ENCODE data around the gene NMNAT3. TPM values are rescaled to one million over a fixed set of nuclear protein-coding genes. Genes with fewer than 3 reads are reported as not detected.

NMNAT3 gene
- 1 to 10 TPM; 4.5 to 10.0 (median 8.1) TPM for polyA plus RNA-seq (ENCODE audit: insufficient read length in 4 of 4)

DNA sequence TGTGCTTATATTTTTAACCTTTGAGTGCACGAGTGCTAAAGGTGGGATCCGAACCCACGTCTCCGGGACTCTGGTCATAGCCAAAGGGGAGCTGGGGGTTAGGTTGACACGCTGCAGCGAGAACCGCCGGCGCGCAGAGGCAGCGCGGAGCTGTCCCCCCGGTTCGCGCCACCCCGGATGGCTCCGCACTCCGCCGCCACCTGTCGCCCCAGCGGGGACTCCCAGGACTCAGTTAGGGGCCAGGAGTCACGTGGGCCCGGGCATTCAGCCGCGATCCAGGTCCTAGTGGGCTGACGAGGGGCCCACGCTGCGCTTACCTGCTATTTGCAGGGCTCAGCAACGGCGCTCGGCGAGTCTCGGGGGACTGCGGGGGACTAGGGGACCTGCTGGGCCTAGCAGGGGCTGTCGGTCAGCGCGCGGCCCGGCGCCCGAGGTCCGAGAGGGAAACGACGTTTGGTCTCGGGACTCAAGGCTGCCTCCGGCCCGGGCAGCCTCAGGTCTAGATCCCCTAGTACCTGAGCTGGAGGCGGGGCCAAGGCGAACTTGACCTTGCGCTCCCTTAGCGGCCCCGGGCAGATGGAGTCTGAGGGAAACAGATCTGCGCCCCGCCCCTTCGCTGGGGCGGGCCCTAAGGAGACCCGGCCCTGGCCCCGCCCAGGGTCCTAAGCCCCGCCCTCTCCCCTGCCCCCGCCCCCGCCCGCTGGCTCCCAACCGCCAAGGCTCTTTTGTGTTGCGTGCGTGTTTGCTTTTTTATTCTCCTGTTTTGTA is at the start of gene NMNAT3:
Gene NMNAT3, minus strand, starts transcription at position 585 of the 768 bp plus-strand sequence. CDS start 50,248 bp downstream, outside the sequence.
- peak; percentile 59 to 86 (median 72) for DNase-seq (ENCODE audit: low read depth in 4 of 4, low spot score in 3 of 4)

DNA sequence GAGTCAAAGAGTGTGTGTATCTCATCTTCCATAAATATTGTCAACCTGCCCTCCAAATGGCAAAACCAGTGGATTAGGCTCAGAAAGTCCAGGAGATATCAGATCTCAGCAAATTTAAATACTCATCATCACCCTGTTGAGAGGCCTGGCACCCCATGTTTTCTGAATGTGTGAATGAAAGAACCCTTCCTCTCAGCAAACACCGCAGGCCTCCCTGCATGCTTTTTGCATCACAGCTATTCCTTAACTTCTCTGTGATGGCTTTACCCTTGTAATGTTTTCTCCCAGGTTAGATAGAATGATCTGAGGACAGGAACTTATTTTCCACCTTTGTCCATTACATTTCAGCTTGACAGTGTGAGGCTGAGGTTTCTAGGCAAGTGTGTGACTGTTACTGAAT is 43.6 kb upstream of the NMNAT3 start:
- no peak for DNase-seq (ENCODE audit: low read depth in 4 of 4, low spot score in 3 of 4)

DNA sequence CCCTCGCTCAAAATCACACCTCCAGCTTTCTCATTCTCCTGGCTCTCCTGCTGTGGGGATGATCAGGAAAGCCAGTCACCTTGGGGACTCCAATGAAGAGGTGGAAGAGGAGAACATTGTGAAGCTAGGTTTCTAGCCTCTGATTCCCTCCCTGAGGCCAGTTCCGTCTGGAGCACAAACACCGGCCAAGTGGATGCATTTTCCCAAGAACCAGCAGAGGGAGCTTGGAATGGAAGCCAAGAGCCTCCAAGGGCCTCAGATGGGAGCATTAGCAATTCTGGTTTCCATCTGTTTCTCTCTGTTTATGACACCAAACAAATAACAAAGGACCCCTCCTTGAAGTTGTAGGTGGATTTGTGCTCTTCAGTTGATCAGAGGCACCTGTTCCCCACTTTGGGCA is 40.6 kb upstream of the NMNAT3 start:
- DNase-seq (ENCODE audit: low read depth in 4 of 4, low spot score in 3 of 4): peak in 2 of 4 donors; percentile 6 to 16

DNA sequence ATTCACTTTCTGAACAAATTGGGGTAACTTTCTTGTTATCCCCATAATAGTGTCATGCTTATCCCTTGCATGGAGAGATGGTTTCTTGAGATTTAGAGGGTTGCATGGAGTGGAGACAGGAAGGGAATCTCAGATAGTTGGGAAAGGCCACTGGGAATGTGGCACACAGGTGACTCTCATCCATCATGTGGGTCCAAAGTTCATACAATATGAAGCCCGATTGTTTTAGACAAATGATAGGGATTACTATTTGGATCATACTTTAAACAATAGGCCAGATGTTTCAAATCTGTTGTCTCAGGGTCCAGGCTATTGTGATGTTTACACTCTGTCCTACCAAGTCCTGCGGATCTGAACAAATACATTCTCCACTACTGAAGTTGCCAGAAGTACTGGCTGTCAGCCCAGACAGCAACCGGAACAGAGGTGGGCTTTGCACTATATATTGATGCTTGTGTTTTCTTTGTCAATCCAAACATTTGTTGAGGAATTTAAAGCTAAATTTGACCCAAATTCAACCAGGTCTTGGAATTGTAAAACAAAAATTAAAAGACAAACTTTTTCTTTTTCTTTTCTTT is 39.2 kb upstream of the NMNAT3 start:
- DNase-seq (ENCODE audit: low read depth in 4 of 4, low spot score in 3 of 4): no peak

DNA sequence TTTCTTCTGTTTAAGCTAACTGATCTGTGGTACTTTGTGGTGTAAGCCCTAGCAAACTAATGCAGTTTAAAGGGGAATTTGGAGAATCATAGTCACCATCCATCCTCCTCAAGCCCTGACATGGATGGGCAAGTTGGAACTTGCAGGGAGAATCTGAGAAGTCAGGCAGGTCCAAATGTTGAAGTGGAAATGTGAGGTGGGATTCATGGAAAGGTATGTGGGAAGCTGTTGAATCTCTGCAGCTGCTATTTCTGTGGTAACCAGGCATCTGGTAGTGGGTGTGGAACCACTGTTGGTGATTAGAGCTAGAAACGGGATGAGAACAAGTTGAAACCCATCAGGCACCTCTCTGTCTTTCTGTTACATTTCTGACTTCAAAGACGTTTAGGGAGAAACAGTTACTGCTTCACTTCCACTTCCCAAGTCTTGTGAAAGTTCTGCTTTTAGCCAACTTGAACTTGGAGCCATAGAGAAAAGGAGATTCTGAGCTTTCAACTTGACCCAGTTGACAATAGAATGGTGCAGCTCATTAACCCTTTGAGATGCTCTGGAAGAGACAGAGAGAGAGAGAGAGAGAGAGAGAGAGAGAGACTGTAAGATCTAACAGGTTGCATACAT is 38.1 kb upstream of the NMNAT3 start:
- no peak for DNase-seq (ENCODE audit: low read depth in 4 of 4, low spot score in 3 of 4)

DNA sequence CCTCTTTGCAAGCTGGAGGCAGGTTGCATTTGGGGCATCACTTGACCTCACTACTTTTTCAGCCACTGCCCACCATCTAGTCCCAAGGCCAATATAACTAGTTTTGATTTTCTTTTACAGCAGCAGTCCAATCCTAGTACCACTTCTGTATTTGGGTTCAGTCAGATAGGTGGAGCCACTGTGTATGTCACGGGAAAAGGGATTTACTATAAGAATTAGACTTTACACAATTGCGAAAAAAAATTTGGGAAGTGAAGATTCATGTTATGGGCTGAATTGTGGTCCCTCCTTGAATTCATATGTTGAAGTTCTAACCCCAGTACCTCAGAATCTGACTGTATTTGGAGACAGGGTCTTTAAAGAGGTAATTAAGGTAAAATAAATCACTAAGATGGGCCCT is 37.4 kb upstream of the NMNAT3 start:
- no peak for DNase-seq (ENCODE audit: low read depth in 4 of 4, low spot score in 3 of 4)

DNA sequence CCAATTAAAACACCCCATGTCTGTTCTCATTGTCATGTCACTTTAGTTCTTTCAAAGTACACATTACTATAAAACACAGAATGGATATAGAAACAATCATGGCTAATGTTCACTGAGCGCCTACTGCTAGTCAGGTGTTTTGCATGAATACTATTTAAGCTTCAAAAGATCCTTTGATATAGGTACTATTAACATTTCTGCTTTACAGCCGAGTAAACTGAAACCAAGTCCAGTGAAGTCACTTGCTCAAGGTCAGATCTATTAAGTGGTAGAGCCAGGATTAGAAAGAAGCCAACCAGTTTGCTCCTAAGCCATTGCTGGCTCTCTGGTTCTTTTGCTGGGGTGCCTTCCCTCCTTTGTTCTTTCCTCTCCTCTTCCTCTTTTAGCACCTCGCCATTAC is 32.4 kb upstream of the NMNAT3 start:
- DNase-seq (ENCODE audit: low read depth in 4 of 4, low spot score in 3 of 4): no peak

DNA sequence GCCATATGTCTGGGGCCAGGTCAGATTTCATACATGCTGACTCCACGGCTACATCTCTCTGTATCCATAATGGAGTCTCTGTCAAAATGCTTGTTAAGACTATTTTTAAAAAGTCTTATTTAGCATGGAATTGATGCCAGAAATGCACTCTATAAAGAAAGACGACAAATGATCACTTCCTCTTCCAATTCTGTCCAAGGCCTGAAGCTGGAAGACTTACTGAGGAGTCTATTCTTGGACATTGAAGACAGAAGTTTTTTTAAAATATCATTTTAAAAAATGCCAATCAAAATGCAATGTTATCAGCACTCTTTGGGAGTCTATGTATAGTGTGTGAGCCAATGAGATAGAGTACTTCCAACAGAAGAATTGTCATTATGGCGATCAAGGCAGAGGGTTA is 27.9 kb upstream of the NMNAT3 start:
- no peak for DNase-seq (ENCODE audit: low read depth in 4 of 4, low spot score in 3 of 4)

DNA sequence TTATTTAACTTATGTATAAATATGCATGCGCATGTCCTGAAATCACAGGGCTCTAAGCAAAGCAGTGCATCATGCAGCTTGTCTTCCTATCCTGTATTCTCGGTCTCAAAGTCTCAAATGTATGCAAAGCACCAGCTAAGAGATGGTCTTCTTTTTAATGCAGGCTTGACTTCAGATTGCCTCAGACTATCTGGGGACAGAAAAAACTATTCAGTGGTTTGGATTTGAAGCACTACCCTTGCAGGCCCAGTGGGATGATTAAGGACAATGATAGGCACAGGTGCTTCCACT is 18.5 kb upstream of the NMNAT3 start:
- DNase-seq (ENCODE audit: low read depth in 4 of 4, low spot score in 3 of 4): no peak

DNA sequence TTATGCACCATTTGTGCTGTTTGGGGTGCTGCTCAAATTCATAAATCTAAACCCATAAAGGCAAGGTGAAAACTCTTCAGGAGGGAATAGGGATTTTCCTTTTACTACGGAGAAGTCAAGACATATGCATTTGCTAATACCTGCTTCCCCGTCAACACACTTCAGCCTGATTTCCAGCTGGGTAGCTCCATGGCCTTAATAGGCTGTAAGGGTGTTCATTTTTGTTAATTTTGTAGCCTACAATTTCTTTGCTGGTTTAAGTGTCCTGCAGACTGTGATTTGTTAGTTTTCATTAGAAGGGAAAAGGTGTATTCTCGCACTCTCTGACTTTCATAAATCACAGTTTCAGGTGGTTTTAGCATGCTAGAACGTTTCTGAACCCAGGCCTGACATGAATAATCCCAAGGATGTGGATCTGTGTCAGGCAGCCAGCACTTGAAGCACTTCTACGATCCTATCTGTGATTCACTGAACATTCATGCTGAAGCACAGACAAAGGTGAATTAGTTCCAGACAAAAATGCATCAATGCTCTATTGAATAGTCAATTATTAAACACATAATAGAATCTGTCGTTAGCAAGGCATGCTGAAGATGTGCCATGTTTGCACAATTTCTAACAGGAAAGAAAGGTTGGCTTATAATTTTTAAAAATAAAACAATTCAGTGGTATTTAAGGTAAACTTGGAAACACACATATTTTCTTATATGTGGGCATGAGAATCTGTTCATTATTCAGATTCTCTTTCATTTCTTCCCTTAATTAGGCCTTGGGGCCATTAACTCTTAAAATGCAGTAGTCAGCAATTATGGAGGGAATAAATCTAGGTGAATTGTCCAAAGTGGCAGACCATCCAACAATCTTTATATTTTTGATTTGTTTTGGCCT is 17.9 kb upstream of the NMNAT3 start:
- DNase-seq (ENCODE audit: low read depth in 4 of 4, low spot score in 3 of 4): no peak

DNA sequence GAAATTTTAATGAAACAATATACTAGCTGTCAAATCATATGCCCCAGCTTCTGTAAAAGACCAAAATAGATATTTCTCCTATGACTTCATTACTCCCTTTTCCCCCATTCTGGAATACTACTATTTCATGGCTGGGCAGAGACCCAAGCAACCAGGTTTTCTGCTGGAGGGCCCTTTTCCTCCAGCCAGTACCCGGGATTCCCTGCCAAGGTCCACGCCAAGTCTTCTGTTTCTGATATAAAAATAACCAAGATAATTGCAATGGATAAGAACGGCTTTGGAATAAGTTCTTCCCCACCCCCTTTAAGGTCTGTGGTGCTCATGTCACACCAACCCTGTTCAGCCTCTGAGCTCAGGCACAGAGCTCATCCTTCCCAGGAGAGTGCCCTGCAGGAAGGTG is 17.2 kb upstream of the NMNAT3 start:
- no peak for DNase-seq (ENCODE audit: low read depth in 4 of 4, low spot score in 3 of 4)

DNA sequence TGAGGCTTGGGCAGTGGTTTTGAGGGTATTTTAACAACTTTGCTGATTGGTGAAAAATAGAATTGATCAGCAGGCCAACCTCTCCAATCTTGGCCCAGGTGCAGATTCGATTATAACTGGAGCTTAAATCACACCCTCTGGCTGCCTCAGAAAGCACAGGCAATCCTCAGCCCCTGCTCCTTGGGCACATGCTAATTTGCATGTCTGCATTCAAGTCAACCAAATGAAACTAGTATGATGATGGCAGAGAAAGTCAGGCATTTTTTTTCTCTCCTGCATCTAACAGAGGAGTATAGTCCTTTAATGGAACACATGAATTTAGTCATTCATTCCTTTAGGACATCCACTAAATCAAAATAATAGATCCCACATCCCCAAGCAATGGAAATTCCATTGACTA is 16.8 kb upstream of the NMNAT3 start:
- DNase-seq (ENCODE audit: low read depth in 4 of 4, low spot score in 3 of 4): no peak

DNA sequence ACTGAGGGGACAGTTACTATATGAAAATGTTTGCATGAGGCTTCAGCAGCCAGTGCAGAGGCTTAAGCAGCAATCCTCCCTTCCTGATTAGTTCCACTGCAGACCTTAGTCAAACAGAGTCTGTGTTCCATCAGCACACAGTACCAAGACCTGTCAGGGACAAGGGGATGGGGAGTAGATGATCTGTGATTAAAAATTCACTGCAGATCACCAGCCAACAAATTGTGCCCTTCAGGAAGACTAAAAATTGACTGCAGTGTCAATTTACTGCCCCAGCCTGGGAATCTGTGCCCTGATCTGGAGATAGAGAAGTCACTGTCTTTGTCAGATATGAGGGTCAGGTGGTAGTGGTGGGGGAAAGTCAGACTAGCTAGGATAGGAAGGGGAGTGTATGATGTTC is 13.8 kb upstream of the NMNAT3 start:
- DNase-seq (ENCODE audit: low read depth in 4 of 4, low spot score in 3 of 4): no peak

DNA sequence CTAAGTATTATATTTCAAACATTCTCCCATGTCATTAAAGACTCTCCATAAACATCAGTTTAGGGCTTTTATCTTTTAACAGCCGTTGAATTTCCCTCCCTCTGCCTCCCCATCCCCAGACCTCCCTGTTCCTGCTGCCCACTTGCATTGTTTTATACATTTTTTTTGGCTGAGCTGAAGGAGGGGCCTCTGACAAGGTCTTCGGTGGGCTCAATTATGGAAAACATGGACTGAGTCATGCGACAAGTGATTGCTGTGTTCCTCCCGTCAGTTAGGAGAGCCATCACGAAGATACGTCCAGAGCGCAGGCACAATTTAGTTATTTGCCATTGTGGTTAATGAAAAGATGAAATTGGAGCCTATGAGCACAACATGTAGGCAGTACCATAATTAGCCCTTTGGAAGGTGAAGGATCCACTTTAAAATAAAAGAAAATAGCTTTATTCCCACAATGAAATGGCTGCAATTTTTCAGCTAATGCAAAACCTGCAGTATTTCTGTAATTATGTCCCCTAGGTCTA is 12.0 kb upstream of the NMNAT3 start:
- DNase-seq (ENCODE audit: low read depth in 4 of 4, low spot score in 3 of 4): no peak

DNA sequence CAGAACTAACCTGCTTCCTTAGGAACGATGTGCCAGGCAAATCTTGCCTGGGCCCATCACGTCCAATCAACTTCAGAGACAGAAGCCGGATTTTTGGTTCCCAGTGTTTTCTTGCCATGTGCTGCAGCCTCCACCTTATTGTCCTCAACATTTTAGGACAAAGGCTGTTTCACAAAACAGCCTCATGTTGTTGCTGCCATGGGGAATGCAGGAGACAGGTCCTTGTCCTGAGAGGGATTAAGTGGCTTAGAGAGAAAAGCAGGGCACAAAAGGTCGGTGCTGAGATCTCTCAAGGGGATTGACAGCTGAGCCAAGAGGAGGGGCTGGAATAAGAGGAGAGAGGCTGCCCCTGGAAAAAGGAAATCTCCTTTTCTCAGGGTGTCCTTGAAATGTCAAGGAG is 11.3 kb upstream of the NMNAT3 start:
- no peak for DNase-seq (ENCODE audit: low read depth in 4 of 4, low spot score in 3 of 4)

DNA sequence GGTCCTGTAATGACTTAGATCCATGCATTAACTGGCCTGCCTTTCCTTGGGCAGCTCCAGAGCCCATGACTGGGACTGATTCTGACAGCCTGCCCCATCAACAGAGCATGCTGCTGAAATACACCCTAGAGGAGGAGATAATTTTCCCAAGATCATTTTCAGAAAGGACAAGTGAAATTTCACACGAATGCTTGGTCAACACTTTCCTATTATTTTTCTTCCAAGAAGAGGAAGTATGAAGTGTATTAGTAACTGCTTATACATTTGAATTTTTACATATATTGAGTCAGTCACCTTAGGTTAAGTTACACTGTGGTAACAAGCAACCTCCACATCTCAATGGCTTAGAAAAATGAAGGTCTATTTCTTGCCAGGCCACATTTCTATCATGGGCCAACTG is 9.7 kb upstream of the NMNAT3 start:
- DNase-seq (ENCODE audit: low read depth in 4 of 4, low spot score in 3 of 4): no peak

DNA sequence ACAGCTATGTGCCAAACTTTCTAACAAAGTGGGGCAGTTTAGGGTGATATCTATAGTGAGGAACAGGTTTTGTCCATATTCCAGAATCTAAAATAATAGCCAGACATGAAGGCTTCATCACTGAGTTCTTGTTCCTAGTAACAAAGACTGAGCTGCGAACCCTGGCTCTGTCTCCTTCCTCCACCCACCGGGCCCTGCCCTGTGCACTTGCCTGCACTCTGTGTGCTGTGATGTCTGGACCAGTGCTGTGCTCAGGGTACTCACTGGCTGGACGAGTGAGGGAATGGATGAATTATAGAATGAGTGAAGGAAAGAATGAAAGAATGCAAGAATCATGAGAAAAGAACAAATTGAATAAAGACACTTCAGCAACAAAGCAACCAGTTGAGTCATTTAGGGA is 8.9 kb upstream of the NMNAT3 start:
- no peak for DNase-seq (ENCODE audit: low read depth in 4 of 4, low spot score in 3 of 4)

DNA sequence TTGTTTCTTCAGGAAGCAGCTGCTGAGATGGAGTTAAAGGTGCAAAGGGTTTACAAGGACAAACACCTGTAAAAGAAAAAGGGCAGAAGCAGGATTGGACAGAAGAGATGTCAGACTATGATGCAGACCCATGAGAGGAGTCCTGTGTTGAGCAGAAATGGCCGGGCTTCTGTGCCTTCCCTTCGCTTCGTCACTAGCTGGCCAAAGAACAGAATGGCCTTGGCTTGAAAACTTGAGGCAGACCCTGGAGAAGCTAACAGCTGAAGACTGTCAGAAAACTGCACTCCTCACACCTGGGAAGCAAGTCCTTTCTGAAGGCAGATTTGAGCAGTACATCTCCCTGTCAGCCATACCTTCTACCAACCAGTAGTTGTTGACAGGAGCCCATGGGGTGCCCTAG is 8.4 kb upstream of the NMNAT3 start:
- DNase-seq (ENCODE audit: low read depth in 4 of 4, low spot score in 3 of 4): no peak

DNA sequence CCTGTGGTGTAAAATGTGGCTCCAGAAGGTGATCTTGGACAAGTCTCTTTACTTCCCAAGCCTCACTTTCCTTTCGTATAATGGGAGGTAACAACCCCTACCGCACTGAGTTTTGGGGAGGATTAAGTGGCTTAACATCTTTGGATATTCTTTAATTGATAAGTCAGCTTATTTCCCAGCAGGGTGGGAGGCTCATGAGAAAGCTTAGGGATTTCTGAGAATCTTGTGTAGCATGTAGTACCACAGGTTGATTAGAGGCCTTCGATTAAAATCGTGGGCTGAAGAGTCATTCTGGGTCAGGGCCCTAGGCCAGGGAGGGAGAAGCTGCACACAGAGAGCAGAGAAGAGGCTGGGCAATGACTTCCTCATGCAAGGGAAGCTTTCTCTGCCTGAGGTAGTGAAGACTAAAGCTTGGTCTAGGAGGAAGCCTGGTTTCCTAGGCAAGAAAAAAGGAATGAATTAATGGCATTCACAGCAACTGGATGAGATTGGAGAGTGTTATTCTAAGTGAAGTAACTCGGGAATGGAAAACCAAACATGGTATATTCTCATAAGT is 1.5 kb upstream of the NMNAT3 start:
- no peak for DNase-seq (ENCODE audit: low read depth in 4 of 4, low spot score in 3 of 4)

DNA sequence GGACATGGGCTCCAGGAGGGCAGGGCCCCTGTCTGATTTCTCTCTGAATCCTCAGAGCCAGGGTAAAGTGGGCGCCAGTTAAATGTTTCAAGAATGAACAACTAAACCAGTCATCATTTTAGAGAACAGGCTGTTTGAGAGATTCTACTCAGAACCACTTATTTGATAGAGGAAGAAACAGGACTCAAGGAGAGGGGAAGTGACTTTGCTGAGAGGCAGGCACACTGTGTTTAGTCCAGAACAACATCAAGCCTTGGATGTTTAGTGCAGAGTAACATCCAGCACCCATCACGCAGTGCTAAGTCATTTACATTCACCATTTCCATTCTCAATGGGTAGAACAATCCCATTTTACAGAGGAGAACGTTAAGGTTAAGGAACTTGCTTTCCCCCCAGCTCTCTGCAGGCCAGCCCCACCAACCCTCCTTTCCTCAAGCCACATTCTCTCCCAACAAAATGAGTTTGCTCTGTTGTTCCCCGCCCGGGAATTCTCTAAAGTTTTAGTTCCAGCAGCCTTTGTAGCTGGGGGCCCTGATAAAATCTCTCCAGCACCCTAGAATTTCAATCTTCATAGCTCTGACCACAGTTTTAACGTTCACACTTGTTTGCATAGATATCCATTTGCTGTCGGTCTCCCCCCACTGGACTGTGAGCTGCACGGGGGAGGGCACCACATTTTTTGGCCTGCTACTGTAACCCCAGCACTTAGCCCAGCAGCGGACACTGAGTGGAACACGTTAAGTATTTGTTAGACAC is 962 bp downstream of the NMNAT3 start:
- DNase-seq (ENCODE audit: low read depth in 4 of 4, low spot score in 3 of 4): no peak
